Measurements from ENCODE around the gene ITIH1. TPM values are rescaled to one million over a fixed set of nuclear protein-coding genes. Genes with fewer than 3 reads are reported as not detected.

The ITIH1 gene
- total RNA-seq, 1 donor from 2014 or later = not detected

GRCh38 chr3:52773361-52774065 is 3.9 kb upstream of the ITIH1 start:
- no peak overlapping the region for H3K27ac ChIP-seq (ENCODE audit: low read depth, low read length)
- no peak overlapping the region for H3K4me2 ChIP-seq (ENCODE audit: low read length)
- H3K36me3 Mint-ChIP-seq (ENCODE audit: low read depth, unreplicated experiment) = no peaks in the 10 kb centered on the region
- peaks cover 21% of the 10 kb centered on the region for H3K79me2 ChIP-seq (ENCODE audit: insufficient read depth, low read length)
- H3K4me3 Mint-ChIP-seq (ENCODE audit: unreplicated experiment) = no peak overlapping the region
- H3K36me3 ChIP-seq (ENCODE audit: insufficient read depth, low read length) = no peaks in the 10 kb centered on the region
- H2AFZ ChIP-seq (ENCODE audit: low read depth, low read length) = no peak overlapping the region
- H3K9me3 ChIP-seq (ENCODE audit: insufficient read depth, low read depth, low read length) = no peaks in the 10 kb centered on the region
- no peak overlapping the region for H3K27ac Mint-ChIP-seq (ENCODE audit: unreplicated experiment)
- H3K4me1 Mint-ChIP-seq (ENCODE audit: low read depth, unreplicated experiment) = peaks cover 7% of the 10 kb centered on the region
- H4K20me1 ChIP-seq (ENCODE audit: insufficient read depth, low read length) = no peaks in the 10 kb centered on the region
- peaks cover 9% of the 10 kb centered on the region for H3K4me1 ChIP-seq (ENCODE audit: insufficient read depth, low read length)
- H3K27me3 Mint-ChIP-seq (ENCODE audit: low read depth, unreplicated experiment) = peaks cover 23% of the 10 kb centered on the region
- H3K9me3 Mint-ChIP-seq (ENCODE audit: unreplicated experiment) = no peaks in the 10 kb centered on the region
- no peaks in the 10 kb centered on the region for H3K27me3 ChIP-seq (ENCODE audit: insufficient read depth, low read length)
- DNase-seq (ENCODE audit: low read depth) = no peak
- no peak for TF ChIP-seq EZH2 (IDR thresholded peaks at IDR 0.05; ENCODE audit: insufficient read depth, low read length)
- TF ChIP-seq CTCF (IDR thresholded peaks at IDR 0.05; ENCODE audit: insufficient read depth, low read depth, low read length) = no peak
- H3K4me3 ChIP-seq (ENCODE audit: insufficient read depth, low read depth, low read length) = no peak overlapping the region
- H3K9ac ChIP-seq (ENCODE audit: low read length) = no peak overlapping the region
- FAIRE-seq = no peak

- Mint-ChIP-seq H3K36me3 (ENCODE audit: low read depth, unreplicated experiment) (no peaks in the 10 kb centered on the region), H3K27ac (ENCODE audit: unreplicated experiment) (no peak overlapping the region)
Measured at GRCh38 chr3:52774066-52774713, 3.2 kb upstream of the ITIH1 start.

GRCh38 chr3:52774901-52775864 is 2.2 kb upstream of the ITIH1 start:
- no peaks in the 10 kb centered on the region for H3K36me3 Mint-ChIP-seq (ENCODE audit: low read depth, unreplicated experiment)
- Histone ChIP-seq H3K36me3 (ENCODE audit: insufficient read depth, low read length) (no peaks in the 10 kb centered on the region), H3K9me3 (ENCODE audit: insufficient read depth, low read depth, low read length) (no peaks in the 10 kb centered on the region), H3K9ac (ENCODE audit: low read length) (no peak overlapping the region), H3K27ac (ENCODE audit: low read depth, low read length) (no peak overlapping the region), H3K4me2 (ENCODE audit: low read length) (no peak overlapping the region), H3K4me3 (ENCODE audit: insufficient read depth, low read depth, low read length) (no peak overlapping the region), H3K27me3 (ENCODE audit: insufficient read depth, low read length) (no peaks in the 10 kb centered on the region), H3K4me1 (ENCODE audit: insufficient read depth, low read length) (peaks cover 5% of the 10 kb centered on the region), H3K79me2 (ENCODE audit: insufficient read depth, low read length) (peaks cover 5% of the 10 kb centered on the region), H2AFZ (ENCODE audit: low read depth, low read length) (no peak overlapping the region), H4K20me1 (ENCODE audit: insufficient read depth, low read length) (no peaks in the 10 kb centered on the region)
- H3K27me3 Mint-ChIP-seq (ENCODE audit: low read depth, unreplicated experiment) = peaks cover 31% of the 10 kb centered on the region
- no peaks in the 10 kb centered on the region for H3K9me3 Mint-ChIP-seq (ENCODE audit: unreplicated experiment)
- no peak for DNase-seq (ENCODE audit: low read depth)
- no peak overlapping the region for H3K27ac Mint-ChIP-seq (ENCODE audit: unreplicated experiment)
- no peak for FAIRE-seq
- no peak overlapping the region for H3K4me3 Mint-ChIP-seq (ENCODE audit: unreplicated experiment)
- peaks cover 4% of the 10 kb centered on the region for H3K4me1 Mint-ChIP-seq (ENCODE audit: low read depth, unreplicated experiment)
- TF ChIP-seq CTCF (IDR thresholded peaks at IDR 0.05; ENCODE audit: insufficient read depth, low read depth, low read length) (no peak), EZH2 (IDR thresholded peaks at IDR 0.05; ENCODE audit: insufficient read depth, low read length) (no peak)

More at GRCh38 chr3:52774066-52774713, 3.2 kb upstream of the ITIH1 start:
- Histone ChIP-seq H3K4me1 (ENCODE audit: insufficient read depth, low read length) (peaks cover 9% of the 10 kb centered on the region), H3K9ac (ENCODE audit: low read length) (no peak overlapping the region), H2AFZ (ENCODE audit: low read depth, low read length) (no peak overlapping the region), H3K4me3 (ENCODE audit: insufficient read depth, low read depth, low read length) (no peak overlapping the region), H3K27ac (ENCODE audit: low read depth, low read length) (no peak overlapping the region), H3K4me2 (ENCODE audit: low read length) (no peak overlapping the region), H3K9me3 (ENCODE audit: insufficient read depth, low read depth, low read length) (no peaks in the 10 kb centered on the region), H3K27me3 (ENCODE audit: insufficient read depth, low read length) (no peaks in the 10 kb centered on the region), H3K36me3 (ENCODE audit: insufficient read depth, low read length) (no peaks in the 10 kb centered on the region), H3K79me2 (ENCODE audit: insufficient read depth, low read length) (peaks cover 15% of the 10 kb centered on the region), H4K20me1 (ENCODE audit: insufficient read depth, low read length) (no peaks in the 10 kb centered on the region)
- H3K4me1 Mint-ChIP-seq (ENCODE audit: low read depth, unreplicated experiment) = peaks cover 7% of the 10 kb centered on the region
- H3K4me3 Mint-ChIP-seq (ENCODE audit: unreplicated experiment) = no peak overlapping the region
- no peak for FAIRE-seq
- TF ChIP-seq EZH2 (IDR thresholded peaks at IDR 0.05; ENCODE audit: insufficient read depth, low read length) = no peak
- no peaks in the 10 kb centered on the region for H3K9me3 Mint-ChIP-seq (ENCODE audit: unreplicated experiment)
- H3K27me3 Mint-ChIP-seq (ENCODE audit: low read depth, unreplicated experiment) = peaks cover 23% of the 10 kb centered on the region
- no peak for DNase-seq (ENCODE audit: low read depth)

Data from astrocyte (in vitro differentiated cells and primary cell).